HCT116 (cell line): ENCODE results near the gene CFAP46. TPM values are rescaled to one million over a fixed set of nuclear protein-coding genes. Genes with fewer than 3 reads are reported as not detected.

Source experiments
- ATAC-seq: fragments of 200-7000 bp; cut with Tn5 transposase; 2 replicates; pipeline ENCODE4 v1.9.1; 2020; ENCODE audit warnings: mild to moderate bottlenecking, moderate library complexity
- BruUV-seq: library from RNA; stranded (reverse); fragments of 400-500 nt; replicated peaks from 2 replicates; lab custom pipeline; 2021; lab: Mats Ljungman, UMichigan
- CTCF ChIA-PET: fragments of 300-600 bp; sonication (Branson Sonifier 250); formaldehyde crosslinking; loops from one replicate; lab custom pipeline; 2021; ENCODE audit warnings: antibody characterized with exemption; lab: Charles Lee
- POLR2A ChIA-PET: fragments of 300-600, 350-600 bp; sonication (Branson Sonifier 250); formaldehyde crosslinking; loops from one replicate; lab custom pipeline; 2021; ENCODE audit warnings: antibody characterized with exemption; lab: Charles Lee
- RAD21 ChIA-PET, 2 experiments: fragments of 300-600 bp; sonication (Branson Sonifier 250); formaldehyde crosslinking; loops; one replicate each; lab custom pipeline; 2023; ENCODE audit warnings: low total read pairs in 2 of 2; ENCODE audit not compliant: uncharacterized antibody in 2 of 2, unreplicated experiment in 2 of 2, low non-redundant PET in 1 of 2; lab: Charles Lee
- DNase-seq: peaks from one replicate; pipeline ENCODE4 v3.0.0-alpha.2; 2010; ENCODE audit warnings: low read depth, low spot score
- H2AFZ ChIP-seq: fragments of 200-600 bp; shearing (Covaris generic), sonication (generic); 2 replicates; pipeline ENCODE4 v1.6.1; 2017; ENCODE audit warnings: low read depth, mixed run types, mixed read lengths, antibody characterized with exemption, low read length; ENCODE audit not compliant: poor library complexity, severe bottlenecking
- H3K27ac ChIP-seq: 2 replicates; pipeline ENCODE4 v1.5.1; 2012; ENCODE audit warnings: low read depth, low read length
- H3K27me3 ChIP-seq: fragments of 200-600 bp; sonication (generic); 2 replicates; pipeline ENCODE4 v1.6.1; 2016; ENCODE audit warnings: mixed run types, low read length, mixed read lengths; ENCODE audit not compliant: insufficient read depth
- H3K36me3 ChIP-seq, 2 experiments: fragments of 200-500 bp in 1 of 2; fragments of 200-600 bp in 1 of 2; sonication (Bioruptor generic) in 1 of 2; sonication (generic) in 1 of 2; 2 replicates each; pipeline versions ENCODE4 v1.5.1 to v1.6.1; 2014 to 2016; ENCODE audit warnings: low read length in 2 of 2, inconsistent platforms in 1 of 2, mixed read lengths in 1 of 2, mixed run types in 1 of 2; ENCODE audit not compliant: insufficient read depth in 2 of 2, control insufficient read depth in 1 of 2
- H3K4me1 ChIP-seq, 2 experiments: fragments of 200-600 bp in 1 of 2; sonication (generic) in 1 of 2; 2 replicates each; pipeline versions ENCODE4 v1.5.1 to v1.6.1; 2012 to 2017; ENCODE audit warnings: low read length in 2 of 2, inconsistent platforms in 1 of 2, mild to moderate bottlenecking in 1 of 2, mixed read lengths in 1 of 2, mixed run types in 1 of 2, moderate library complexity in 1 of 2; ENCODE audit not compliant: insufficient read depth in 2 of 2, control insufficient read depth in 1 of 2
- H3K4me2 ChIP-seq: fragments of 200-600 bp; sonication (generic); 2 replicates; pipeline ENCODE4 v1.6.1; 2017; ENCODE audit warnings: mixed run types, low read length, mixed read lengths
- H3K4me3 ChIP-seq, 2 experiments: fragments of 200-600 bp in 1 of 2; sonication (generic) in 1 of 2; replicated peaks in 1 of 2; 2 replicates each; pipeline ENCODE4 v1.5.1; 2011 to 2016; ENCODE audit warnings: low read length in 2 of 2, control low read depth in 1 of 2, low read depth in 1 of 2, mild to moderate bottlenecking in 1 of 2, mixed read lengths in 1 of 2, mixed run types in 1 of 2
- H3K79me2 ChIP-seq: fragments of 200-600 bp; sonication (generic); 2 replicates; pipeline ENCODE4 v1.6.1; 2017; ENCODE audit warnings: mild to moderate bottlenecking, mixed run types, low read length, moderate library complexity, mixed read lengths; ENCODE audit not compliant: insufficient read depth
- H3K9ac ChIP-seq: fragments of 200-600 bp; sonication (generic); 2 replicates; pipeline ENCODE4 v1.6.1; 2016; ENCODE audit warnings: low read length, mixed read lengths
- H3K9me2 ChIP-seq: fragments of 200-600 bp; sonication (generic), shearing (Covaris generic); 2 replicates; pipeline ENCODE4 v1.6.1; 2017; ENCODE audit warnings: mixed run types, mild to moderate bottlenecking, moderate library complexity; ENCODE audit not compliant: insufficient read depth
- H3K9me3 ChIP-seq, 2 experiments: fragments of 200-500 bp in 1 of 2; fragments of 200-600 bp in 1 of 2; sonication (Bioruptor generic) in 1 of 2; sonication (generic) in 1 of 2; 2 replicates each; pipeline ENCODE4 v1.6.1; 2014 to 2017; ENCODE audit warnings: low read length in 2 of 2, mixed read lengths in 2 of 2, inconsistent platforms in 1 of 2, low read depth in 1 of 2, mild to moderate bottlenecking in 1 of 2, mixed run types in 1 of 2, moderate library complexity in 1 of 2; ENCODE audit not compliant: control insufficient read depth in 1 of 2, insufficient read depth in 1 of 2
- H4K20me1 ChIP-seq: fragments of 200-600 bp; sonication (generic), shearing (Covaris generic); 2 replicates; pipeline ENCODE4 v1.6.1; 2017; ENCODE audit warnings: mixed run types, mild to moderate bottlenecking, moderate library complexity; ENCODE audit not compliant: insufficient read depth
- ATF3 ChIP-seq: IDR thresholded peaks from 2 replicates; pipeline ENCODE4 v1.6.1; 2012
- CBX3 ChIP-seq: IDR thresholded peaks from 2 replicates; pipeline ENCODE4 v1.6.1; 2012; ENCODE audit warnings: low read depth
- CEBPB ChIP-seq: IDR thresholded peaks from 2 replicates; pipeline ENCODE4 v1.6.1; 2012; ENCODE audit warnings: low read depth
- ELF1 ChIP-seq: IDR thresholded peaks from 2 replicates; pipeline ENCODE4 v1.6.1; 2012; ENCODE audit warnings: low read depth, borderline replicate concordance
- EZH2 ChIP-seq: fragments of 200-600 bp; sonication (generic); IDR thresholded peaks from 2 replicates; pipeline ENCODE4 v1.6.1; 2017; ENCODE audit warnings: antibody characterized with exemption, mixed run types
- EZH2phosphoT487 ChIP-seq: fragments of 200-600 bp; IDR thresholded peaks from 2 replicates; pipeline ENCODE4 v1.6.1; 2018; ENCODE audit warnings: antibody characterized with exemption, borderline replicate concordance
- FOSL1 ChIP-seq: IDR thresholded peaks from 2 replicates; pipeline ENCODE4 v1.6.1; 2012; ENCODE audit warnings: low read depth
- JUND ChIP-seq: IDR thresholded peaks from 2 replicates; pipeline ENCODE4 v1.6.1; 2012
- MAX ChIP-seq: IDR thresholded peaks from 2 replicates; pipeline ENCODE4 v1.6.1; 2012
- POLR2A ChIP-seq: IDR thresholded peaks from 2 replicates; pipeline ENCODE4 v1.7.0; 2011; ENCODE audit warnings: borderline replicate concordance; ENCODE audit not compliant: insufficient read depth, insufficient read length; ENCODE audit errors: extremely low read depth
- POLR2AphosphoS5 ChIP-seq: IDR thresholded peaks from 2 replicates; pipeline ENCODE4 v1.6.1; 2011; ENCODE audit warnings: mild to moderate bottlenecking, low read depth, low read length, moderate library complexity
- RAD21 ChIP-seq: IDR thresholded peaks from 2 replicates; pipeline ENCODE4 v1.6.1; 2012; ENCODE audit warnings: low read depth, mild to moderate bottlenecking
- SIN3A ChIP-seq: IDR thresholded peaks from 2 replicates; pipeline ENCODE4 v1.6.1; 2012; ENCODE audit warnings: low read depth
- SRF ChIP-seq: IDR thresholded peaks from 2 replicates; pipeline ENCODE4 v1.6.1; 2012; ENCODE audit warnings: low read depth
- TCF7L2 ChIP-seq: IDR thresholded peaks from 2 replicates; pipeline ENCODE4 v1.7.0; 2011; ENCODE audit warnings: borderline replicate concordance, inconsistent platforms; ENCODE audit not compliant: insufficient read depth, insufficient read length; ENCODE audit errors: extremely low read depth
- YY1 ChIP-seq: IDR thresholded peaks from 2 replicates; pipeline ENCODE4 v1.6.1; 2011; ENCODE audit warnings: low read length, low read depth, moderate library complexity, mild to moderate bottlenecking; ENCODE audit not compliant: insufficient replicate concordance; ENCODE audit errors: extremely low read depth
- ZBTB33 ChIP-seq: IDR thresholded peaks from 2 replicates; pipeline ENCODE4 v1.6.1; 2011; ENCODE audit warnings: mild to moderate bottlenecking, low read length, moderate library complexity; ENCODE audit not compliant: insufficient replicate concordance; ENCODE audit errors: extremely low read depth
- ZNF274 ChIP-seq: fragments of 200-500 bp; sonication (Bioruptor generic); IDR thresholded peaks from 2 replicates; pipeline ENCODE4 v1.6.1; 2014; ENCODE audit warnings: mild to moderate bottlenecking, low read depth, low read length, inconsistent platforms
- intact Hi-C: fragments of 100-400 bp; cut with micrococcal nuclease; formaldehyde crosslinking; loops from 2 replicates; pipeline ENCODE4 v1.10.0; 2022
- total RNA-seq: library from RNA; stranded (reverse); gene quantifications from one replicate; pipeline ENCODE4 v1.2.1, GENCODE V29; 2021; ENCODE audit not compliant: unreplicated experiment
- TF ChIP-seq, protein P1 (sequence below): IDR thresholded peaks from 2 replicates; pipeline ENCODE4 v1.6.1; 2012; ENCODE audit warnings: low read depth
- TF ChIP-seq, protein P2 (sequence below), 3 experiments: fragments of 200-600 bp in 1 of 3; sonication (generic) in 1 of 3; IDR thresholded peaks in 2 of 3; conservative IDR thresholded peaks in 1 of 3; 2 replicates each; pipeline ENCODE4 v1.5.1; 2012 to 2017; ENCODE audit warnings: low read depth in 2 of 3, low read length in 2 of 3, antibody characterized with exemption in 1 of 3, borderline replicate concordance in 1 of 3, control low read depth in 1 of 3, mild to moderate bottlenecking in 1 of 3, mixed read lengths in 1 of 3, mixed run types in 1 of 3, moderate library complexity in 1 of 3; ENCODE audit not compliant: insufficient read depth in 1 of 3

CFAP46 gene
- total RNA-seq, 1 experiment from 2014 or later, result 1.4 TPM

DNA sequence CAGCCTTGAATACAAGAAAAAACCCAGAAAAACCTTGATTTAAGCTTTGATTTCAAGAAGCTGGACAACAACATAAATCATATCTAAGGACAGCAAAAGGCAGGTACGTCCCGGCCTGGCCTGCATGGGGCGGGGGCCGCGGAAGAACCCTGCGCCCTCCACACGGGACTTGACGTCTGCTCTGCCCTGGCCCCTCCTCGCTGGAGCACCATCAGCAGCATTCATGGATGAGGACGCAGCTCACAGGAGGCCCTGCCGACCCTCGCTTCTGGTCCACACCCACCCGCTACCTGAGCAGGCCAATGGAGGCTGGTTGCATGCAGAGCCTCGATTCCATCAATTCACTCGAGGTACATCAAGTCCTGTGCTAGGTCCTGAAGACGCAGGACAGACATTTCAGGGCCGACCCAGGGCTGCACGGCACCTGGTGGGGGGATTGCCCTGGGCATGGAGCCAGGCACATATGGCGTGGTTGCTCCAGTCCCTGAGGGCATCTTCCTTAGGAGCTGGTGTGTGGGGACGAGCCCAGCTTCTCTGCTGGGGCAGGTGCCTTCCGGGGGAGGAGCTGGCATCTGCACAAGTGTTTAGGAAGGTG is 93.3 kb downstream of the CFAP46 start:
- intact Hi-C loops, result no loop called here
- Histone ChIP-seq H3K27me3 (no peaks in the 10 kb centered on the region), H3K27ac (no peak overlapping the region), H3K4me1 (no peaks in the 10 kb centered on the region), H3K79me2 (no peaks in the 10 kb centered on the region), H3K9me3 (no peaks in the 10 kb centered on the region), H4K20me1 (no peaks in the 10 kb centered on the region), H3K36me3 (no peaks in the 10 kb centered on the region), H3K9me2 (no peaks in the 10 kb centered on the region), H2AFZ (no peak overlapping the region), H3K4me2 (no peak overlapping the region), H3K9ac (no peak overlapping the region), H3K4me3 (no peak overlapping the region)
- CTCF ChIA-PET, result no interaction called here
- no TSS peak for BruUV-seq
- RAD21 ChIA-PET, result no interaction called here
- TF ChIP-seq ZBTB33 (no peak), EZH2 (no peak), SRF (no peak), CBX3 (no peak), POLR2A (no peak), ZNF274 (no peak), RAD21 (no peak), TCF7L2 (no peak), MAX (no peak), POLR2AphosphoS5 (no peak), YY1 (no peak), JUND (no peak), FOSL1 (no peak), SIN3A (no peak), CEBPB (no peak), EZH2phosphoT487 (no peak), ELF1 (no peak), ATF3 (no peak)
- TF ChIP-seq, protein P1, sequence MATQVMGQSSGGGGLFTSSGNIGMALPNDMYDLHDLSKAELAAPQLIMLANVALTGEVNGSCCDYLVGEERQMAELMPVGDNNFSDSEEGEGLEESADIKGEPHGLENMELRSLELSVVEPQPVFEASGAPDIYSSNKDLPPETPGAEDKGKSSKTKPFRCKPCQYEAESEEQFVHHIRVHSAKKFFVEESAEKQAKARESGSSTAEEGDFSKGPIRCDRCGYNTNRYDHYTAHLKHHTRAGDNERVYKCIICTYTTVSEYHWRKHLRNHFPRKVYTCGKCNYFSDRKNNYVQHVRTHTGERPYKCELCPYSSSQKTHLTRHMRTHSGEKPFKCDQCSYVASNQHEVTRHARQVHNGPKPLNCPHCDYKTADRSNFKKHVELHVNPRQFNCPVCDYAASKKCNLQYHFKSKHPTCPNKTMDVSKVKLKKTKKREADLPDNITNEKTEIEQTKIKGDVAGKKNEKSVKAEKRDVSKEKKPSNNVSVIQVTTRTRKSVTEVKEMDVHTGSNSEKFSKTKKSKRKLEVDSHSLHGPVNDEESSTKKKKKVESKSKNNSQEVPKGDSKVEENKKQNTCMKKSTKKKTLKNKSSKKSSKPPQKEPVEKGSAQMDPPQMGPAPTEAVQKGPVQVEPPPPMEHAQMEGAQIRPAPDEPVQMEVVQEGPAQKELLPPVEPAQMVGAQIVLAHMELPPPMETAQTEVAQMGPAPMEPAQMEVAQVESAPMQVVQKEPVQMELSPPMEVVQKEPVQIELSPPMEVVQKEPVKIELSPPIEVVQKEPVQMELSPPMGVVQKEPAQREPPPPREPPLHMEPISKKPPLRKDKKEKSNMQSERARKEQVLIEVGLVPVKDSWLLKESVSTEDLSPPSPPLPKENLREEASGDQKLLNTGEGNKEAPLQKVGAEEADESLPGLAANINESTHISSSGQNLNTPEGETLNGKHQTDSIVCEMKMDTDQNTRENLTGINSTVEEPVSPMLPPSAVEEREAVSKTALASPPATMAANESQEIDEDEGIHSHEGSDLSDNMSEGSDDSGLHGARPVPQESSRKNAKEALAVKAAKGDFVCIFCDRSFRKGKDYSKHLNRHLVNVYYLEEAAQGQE, result no peak
- TF ChIP-seq, protein P2, sequence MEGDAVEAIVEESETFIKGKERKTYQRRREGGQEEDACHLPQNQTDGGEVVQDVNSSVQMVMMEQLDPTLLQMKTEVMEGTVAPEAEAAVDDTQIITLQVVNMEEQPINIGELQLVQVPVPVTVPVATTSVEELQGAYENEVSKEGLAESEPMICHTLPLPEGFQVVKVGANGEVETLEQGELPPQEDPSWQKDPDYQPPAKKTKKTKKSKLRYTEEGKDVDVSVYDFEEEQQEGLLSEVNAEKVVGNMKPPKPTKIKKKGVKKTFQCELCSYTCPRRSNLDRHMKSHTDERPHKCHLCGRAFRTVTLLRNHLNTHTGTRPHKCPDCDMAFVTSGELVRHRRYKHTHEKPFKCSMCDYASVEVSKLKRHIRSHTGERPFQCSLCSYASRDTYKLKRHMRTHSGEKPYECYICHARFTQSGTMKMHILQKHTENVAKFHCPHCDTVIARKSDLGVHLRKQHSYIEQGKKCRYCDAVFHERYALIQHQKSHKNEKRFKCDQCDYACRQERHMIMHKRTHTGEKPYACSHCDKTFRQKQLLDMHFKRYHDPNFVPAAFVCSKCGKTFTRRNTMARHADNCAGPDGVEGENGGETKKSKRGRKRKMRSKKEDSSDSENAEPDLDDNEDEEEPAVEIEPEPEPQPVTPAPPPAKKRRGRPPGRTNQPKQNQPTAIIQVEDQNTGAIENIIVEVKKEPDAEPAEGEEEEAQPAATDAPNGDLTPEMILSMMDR (IDR thresholded peaks at IDR 0.05 in 2 of 3, conservative IDR thresholded peaks at IDR 0.05 in 1 of 3; ENCODE audit: borderline replicate concordance in 1 of 3, insufficient read depth in 1 of 3, low read depth in 2 of 3, low read length in 2 of 3), result no peak
- ATAC-seq (no peak), DNase-seq (no peak)
- POLR2A ChIA-PET, result no interaction called here
